NCI-H1417 (cell line): ENCODE data around the gene ZIC2.

Experiments used
- DNase-seq, 3 experiments: peaks; one replicate each; lab custom pipeline; 2025; lab: John Stamatoyannopoulos, UW

ZIC2 gene

GRCh38 chr13:99959540-99960230 lies 21.9 kb upstream of the ZIC2 start:
- peak; percentile 27 to 88 (median 79) for DNase-seq

GRCh38 chr13:99960663-99961311 lies 20.8 kb upstream of the ZIC2 start:
- peak in 2 of 3 experiments; percentile 85 to 96 for DNase-seq

GRCh38 chr13:99961636-99962035 lies 19.9 kb upstream of the ZIC2 start:
- DNase-seq: peak in 2 of 3 experiments; percentile 68 to 83

GRCh38 chr13:99962242-99962641 lies 19.3 kb upstream of the ZIC2 start:
- DNase-seq: peak; percentile 75 to 90 (median 76)

GRCh38 chr13:99963816-99964339 lies 17.7 kb upstream of the ZIC2 start:
- DNase-seq: peak in 2 of 3 experiments; percentile 49 to 80

- peak in 2 of 3 experiments; percentile 74 to 81 for DNase-seq
These were observed 16.1 kb upstream of the ZIC2 start for GRCh38 chr13:99965329-99966000.

GRCh38 chr13:99966064-99966805 lies 15.3 kb upstream of the ZIC2 start:
- peak in 2 of 3 experiments; percentile 72 to 86 for DNase-seq

- peak in 1 of 3 experiments; percentile 95 for DNase-seq
These were observed 14.1 kb upstream of the ZIC2 start for GRCh38 chr13:99967498-99967868.

GRCh38 chr13:99967869-99968520 lies 13.6 kb upstream of the ZIC2 start:
- DNase-seq: peak in 2 of 3 experiments; percentile 84 to 95

GRCh38 chr13:99968521-99969452 lies 12.8 kb upstream of the ZIC2 start:
- peak; percentile 23 to 87 (median 83) for DNase-seq

GRCh38 chr13:99969453-99969918 lies 12.1 kb upstream of the ZIC2 start:
- peak in 1 of 3 experiments; percentile 79 for DNase-seq

- peak; percentile 83 to 92 (median 90) for DNase-seq
These were observed 11.5 kb upstream of the ZIC2 start for GRCh38 chr13:99969919-99970650.

GRCh38 chr13:99970651-99971575 lies 10.7 kb upstream of the ZIC2 start:
- peak; percentile 68 to 94 (median 91) for DNase-seq

GRCh38 chr13:99971576-99972189 lies 9.9 kb upstream of the ZIC2 start, which contains the start of gene ZIC5:
TSS of gene ZIC5 (minus strand) at chr13:99971767. CDS start at chr13:99971603, 164 bp downstream.
- DNase-seq: no peak

- no peak for DNase-seq
These were observed 9.3 kb upstream of the ZIC2 start for GRCh38 chr13:99972190-99972731.

- no peak for DNase-seq
These were observed 8.3 kb upstream of the ZIC2 start for GRCh38 chr13:99973163-99973807.

- no peak for DNase-seq
These were observed 7.8 kb upstream of the ZIC2 start for GRCh38 chr13:99973808-99974185.
